K562 (cell line): ENCODE results near the gene CD300LB. TPM values are rescaled to one million over a fixed set of nuclear protein-coding genes. Genes with fewer than 3 reads are reported as not detected.

Experiments
- KDM5B ChIP-seq: fragments of 200-600 bp; sonication (generic); IDR thresholded peaks from 2 replicates; pipeline ENCODE4 v1.6.1; 2012; ENCODE audit warnings: low read depth, mild to moderate bottlenecking, moderate library complexity, low read length, control low read depth, inconsistent platforms; ENCODE audit not compliant: insufficient replicate concordance
- TEAD2 ChIP-seq: fragments of 450-650 bp; IDR thresholded peaks from 2 replicates; pipeline ENCODE4 v1.6.1; 2016; ENCODE audit warnings: missing genetic modification characterization, control low read depth, missing compliant biosample characterization
- TOE1 ChIP-seq, 2 experiments: fragments of 450-650 bp in 1 of 2; sonication (generic) in 1 of 2; formaldehyde crosslinking in 1 of 2; IDR thresholded peaks; 2 replicates each; pipeline versions ENCODE4 v1.7.1 to v1.8.0; 2016 to 2022; ENCODE audit warnings: borderline replicate concordance in 2 of 2, mild to moderate bottlenecking in 2 of 2, antibody characterized with exemption in 1 of 2, inconsistent platforms in 1 of 2, low read depth in 1 of 2, missing genetic modification reagents in 1 of 2, moderate library complexity in 1 of 2
- XRCC3 ChIP-seq: fragments of 450-650 bp; IDR thresholded peaks from 2 replicates; pipeline ENCODE4 v1.6.1; 2017; ENCODE audit warnings: mild to moderate bottlenecking, moderate library complexity
- polyA plus RNA-seq, 8 experiments: library from polyadenylated mRNA; depleted of rRNA in 4 of 8; stranded (reverse) in 5 of 8; unstranded in 3 of 8; fragments of >200 nt; fragmentation: Nextera tagmentation in 2 of 8; fragmentation: Illumina TruSeq in 1 of 8; extraction: Ambion mirVana in 2 of 8; extraction: Trizol in 1 of 8; gene quantifications; 2 replicates each; pipeline versions ENCODE4 v1.2.1 to v1.2.3, GENCODE V29; 2011 to 2014; ENCODE audit warnings: inconsistent platforms in 1 of 8, missing spikeins in 1 of 8
- total RNA-seq, 7 experiments: library from RNA; depleted of rRNA in 6 of 7; stranded (reverse); fragments of >200 nt in 6 of 7; fragmentation: Illumina TruSeq in 2 of 7; extraction: Trizol in 2 of 7; gene quantifications; 2 replicates each; pipeline versions ENCODE4 v1.2.1 to v1.2.3, GENCODE V29; 2011 to 2021; ENCODE audit warnings: low replicate concordance in 1 of 7
- TF ChIP-seq, protein P1 (sequence below): fragments of 450-650 bp; IDR thresholded peaks from 2 replicates; pipeline ENCODE4 v1.6.1; 2018; ENCODE audit not compliant: partially characterized antibody
- TF ChIP-seq, protein P2 (sequence below), 2 experiments: IDR thresholded peaks; 2 replicates each; pipeline ENCODE4 v1.6.1; 2012; ENCODE audit warnings: improper control_type of control experiment in 2 of 2, low read depth in 2 of 2, low read length in 2 of 2, borderline replicate concordance in 1 of 2
- TF ChIP-seq, protein P3 (sequence below): fragments of 250-450 bp; sonication (Bioruptor Pico); IDR thresholded peaks from 2 replicates; pipeline ENCODE4 v1.5.0; 2021
- TF ChIP-seq, protein P4 (sequence below): sonication (generic); formaldehyde crosslinking; IDR thresholded peaks from 2 replicates; pipeline ENCODE4 v1.8.0; 2022; ENCODE audit warnings: mild to moderate bottlenecking, low read depth, missing genetic modification reagents

The CD300LB gene
- total and polyA plus RNA-seq, 9 of the 15 experiments (the other 6 are each of a cell fraction or from before 2014, with no cell fraction given): not detected

DNA sequence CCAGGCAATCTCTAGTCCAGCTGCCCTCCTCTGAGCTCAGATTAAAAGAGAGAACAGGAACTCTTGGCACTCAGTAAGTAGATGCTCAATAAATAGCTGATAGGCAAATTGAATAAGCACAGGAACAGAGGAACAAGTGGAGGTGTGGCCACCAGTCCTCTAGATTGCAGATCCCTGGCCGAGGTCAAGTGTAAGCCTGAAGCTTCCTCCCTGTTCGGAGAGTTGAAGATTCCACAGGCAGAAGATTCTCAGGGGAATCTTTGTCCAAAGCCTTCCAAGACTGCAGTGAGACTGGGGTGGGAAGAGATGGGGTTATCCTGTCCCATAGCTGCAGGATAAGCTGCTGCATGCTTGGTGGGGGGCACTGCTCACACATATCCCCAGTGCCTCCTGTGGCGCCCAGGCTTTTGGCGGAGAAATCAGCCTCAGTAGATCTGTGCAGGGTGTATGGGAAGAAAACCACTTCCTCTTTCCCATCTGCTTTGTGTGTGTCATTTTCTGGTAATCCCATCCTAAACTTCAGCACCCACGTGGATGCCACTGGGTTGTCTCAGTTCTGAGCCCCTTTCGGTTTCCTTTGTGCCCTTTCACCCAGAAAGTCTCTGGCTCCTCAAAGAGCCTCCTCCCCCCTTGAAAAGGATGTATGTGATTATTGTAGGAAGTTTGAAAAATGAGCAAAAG, 52.7 kb downstream of the CD300LB start (continued):
- TF ChIP-seq, protein P1, sequence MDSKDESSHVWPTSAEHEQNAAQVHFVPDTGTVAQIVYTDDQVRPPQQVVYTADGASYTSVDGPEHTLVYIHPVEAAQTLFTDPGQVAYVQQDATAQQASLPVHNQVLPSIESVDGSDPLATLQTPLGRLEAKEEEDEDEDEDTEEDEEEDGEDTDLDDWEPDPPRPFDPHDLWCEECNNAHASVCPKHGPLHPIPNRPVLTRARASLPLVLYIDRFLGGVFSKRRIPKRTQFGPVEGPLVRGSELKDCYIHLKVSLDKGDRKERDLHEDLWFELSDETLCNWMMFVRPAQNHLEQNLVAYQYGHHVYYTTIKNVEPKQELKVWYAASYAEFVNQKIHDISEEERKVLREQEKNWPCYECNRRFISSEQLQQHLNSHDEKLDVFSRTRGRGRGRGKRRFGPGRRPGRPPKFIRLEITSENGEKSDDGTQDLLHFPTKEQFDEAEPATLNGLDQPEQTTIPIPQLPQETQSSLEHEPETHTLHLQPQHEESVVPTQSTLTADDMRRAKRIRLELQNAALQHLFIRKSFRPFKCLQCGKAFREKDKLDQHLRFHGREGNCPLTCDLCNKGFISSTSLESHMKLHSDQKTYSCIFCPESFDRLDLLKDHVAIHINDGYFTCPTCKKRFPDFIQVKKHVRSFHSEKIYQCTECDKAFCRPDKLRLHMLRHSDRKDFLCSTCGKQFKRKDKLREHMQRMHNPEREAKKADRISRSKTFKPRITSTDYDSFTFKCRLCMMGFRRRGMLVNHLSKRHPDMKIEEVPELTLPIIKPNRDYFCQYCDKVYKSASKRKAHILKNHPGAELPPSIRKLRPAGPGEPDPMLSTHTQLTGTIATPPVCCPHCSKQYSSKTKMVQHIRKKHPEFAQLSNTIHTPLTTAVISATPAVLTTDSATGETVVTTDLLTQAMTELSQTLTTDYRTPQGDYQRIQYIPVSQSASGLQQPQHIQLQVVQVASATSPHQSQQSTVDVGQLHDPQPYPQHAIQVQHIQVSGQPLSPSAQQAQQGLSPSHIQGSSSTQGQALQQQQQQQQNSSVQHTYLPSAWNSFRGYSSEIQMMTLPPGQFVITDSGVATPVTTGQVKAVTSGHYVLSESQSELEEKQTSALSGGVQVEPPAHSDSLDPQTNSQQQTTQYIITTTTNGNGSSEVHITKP: no peak
- TF ChIP-seq TOE1 (IDR thresholded peaks at IDR 0.05; ENCODE audit: borderline replicate concordance) (no peak), TOE1 (CRISPR knock-in tag; IDR thresholded peaks at IDR 0.05; ENCODE audit: borderline replicate concordance, low read depth) (no peak), XRCC3 (no peak), TEAD2 (tag) (no peak), KDM5B (no peak)
- TF ChIP-seq, protein P2, sequence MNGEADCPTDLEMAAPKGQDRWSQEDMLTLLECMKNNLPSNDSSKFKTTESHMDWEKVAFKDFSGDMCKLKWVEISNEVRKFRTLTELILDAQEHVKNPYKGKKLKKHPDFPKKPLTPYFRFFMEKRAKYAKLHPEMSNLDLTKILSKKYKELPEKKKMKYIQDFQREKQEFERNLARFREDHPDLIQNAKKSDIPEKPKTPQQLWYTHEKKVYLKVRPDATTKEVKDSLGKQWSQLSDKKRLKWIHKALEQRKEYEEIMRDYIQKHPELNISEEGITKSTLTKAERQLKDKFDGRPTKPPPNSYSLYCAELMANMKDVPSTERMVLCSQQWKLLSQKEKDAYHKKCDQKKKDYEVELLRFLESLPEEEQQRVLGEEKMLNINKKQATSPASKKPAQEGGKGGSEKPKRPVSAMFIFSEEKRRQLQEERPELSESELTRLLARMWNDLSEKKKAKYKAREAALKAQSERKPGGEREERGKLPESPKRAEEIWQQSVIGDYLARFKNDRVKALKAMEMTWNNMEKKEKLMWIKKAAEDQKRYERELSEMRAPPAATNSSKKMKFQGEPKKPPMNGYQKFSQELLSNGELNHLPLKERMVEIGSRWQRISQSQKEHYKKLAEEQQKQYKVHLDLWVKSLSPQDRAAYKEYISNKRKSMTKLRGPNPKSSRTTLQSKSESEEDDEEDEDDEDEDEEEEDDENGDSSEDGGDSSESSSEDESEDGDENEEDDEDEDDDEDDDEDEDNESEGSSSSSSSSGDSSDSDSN (IDR thresholded peaks at IDR 0.05; ENCODE audit: borderline replicate concordance in 1 of 2, low read depth in 2 of 2, low read length in 2 of 2): no peak
- TF ChIP-seq, protein P3, sequence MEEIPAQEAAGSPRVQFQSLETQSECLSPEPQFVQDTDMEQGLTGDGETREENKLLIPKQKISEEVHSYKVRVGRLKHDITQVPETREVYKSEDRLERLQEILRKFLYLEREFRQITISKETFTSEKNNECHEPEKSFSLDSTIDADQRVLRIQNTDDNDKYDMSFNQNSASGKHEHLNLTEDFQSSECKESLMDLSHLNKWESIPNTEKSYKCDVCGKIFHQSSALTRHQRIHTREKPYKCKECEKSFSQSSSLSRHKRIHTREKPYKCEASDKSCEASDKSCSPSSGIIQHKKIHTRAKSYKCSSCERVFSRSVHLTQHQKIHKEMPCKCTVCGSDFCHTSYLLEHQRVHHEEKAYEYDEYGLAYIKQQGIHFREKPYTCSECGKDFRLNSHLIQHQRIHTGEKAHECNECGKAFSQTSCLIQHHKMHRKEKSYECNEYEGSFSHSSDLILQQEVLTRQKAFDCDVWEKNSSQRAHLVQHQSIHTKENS: no peak
- TF ChIP-seq, protein P4, sequence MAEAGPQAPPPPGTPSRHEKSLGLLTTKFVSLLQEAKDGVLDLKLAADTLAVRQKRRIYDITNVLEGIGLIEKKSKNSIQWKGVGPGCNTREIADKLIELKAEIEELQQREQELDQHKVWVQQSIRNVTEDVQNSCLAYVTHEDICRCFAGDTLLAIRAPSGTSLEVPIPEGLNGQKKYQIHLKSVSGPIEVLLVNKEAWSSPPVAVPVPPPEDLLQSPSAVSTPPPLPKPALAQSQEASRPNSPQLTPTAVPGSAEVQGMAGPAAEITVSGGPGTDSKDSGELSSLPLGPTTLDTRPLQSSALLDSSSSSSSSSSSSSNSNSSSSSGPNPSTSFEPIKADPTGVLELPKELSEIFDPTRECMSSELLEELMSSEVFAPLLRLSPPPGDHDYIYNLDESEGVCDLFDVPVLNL (CRISPR knock-in tag): no peak
